HFF-Myc (cell line): Measurements from ENCODE around the gene GUCD1.
"Not testable (repeated sequence)": the region's sequence is repeated elsewhere in the genome, so short reads cannot be mapped to it uniquely, and the experiment has no call there.

Source experiments
- DNase-seq: peaks from one replicate; pipeline ENCODE4 v3.0.0-alpha.2; 2011; ENCODE audit warnings: low read depth; ENCODE audit errors: extremely low read depth
- H3K4me3 ChIP-seq: replicated peaks from 2 replicates; pipeline ENCODE4 v1.5.1; 2011; ENCODE audit warnings: low read depth, mild to moderate bottlenecking, control low read depth, low read length
- CTCF ChIP-seq: IDR thresholded peaks from 2 replicates; pipeline ENCODE4 v1.5.1; 2012; ENCODE audit warnings: mild to moderate bottlenecking, low read depth, low read length, control low read depth; ENCODE audit errors: missing control alignments

GUCD1 gene

GRCh38 chr22:24595863-24596262 is 40.9 kb upstream of the GUCD1 start:
- no peak for TF ChIP-seq CTCF
- no peak overlapping the region for H3K4me3 ChIP-seq
- no peak for DNase-seq

- no peak for DNase-seq
- TF ChIP-seq CTCF, result no peak
- H3K4me3 ChIP-seq, result no peak overlapping the region
Observed at GRCh38 chr22:24595228-24595627, 40.3 kb upstream of the GUCD1 start.

- DNase-seq, result no peak
- TF ChIP-seq CTCF, result no peak
- H3K4me3 ChIP-seq, result no peak overlapping the region
Observed at GRCh38 chr22:24594569-24595120, 39.7 kb upstream of the GUCD1 start.

- H3K4me3 ChIP-seq, result no peak overlapping the region
- no peak for DNase-seq
- TF ChIP-seq CTCF, result no peak
Observed at GRCh38 chr22:24593836-24594568, 39.1 kb upstream of the GUCD1 start.

GRCh38 chr22:24593559-24593835 is 38.6 kb upstream of the GUCD1 start:
- not testable (repeated sequence) for DNase-seq
- H3K4me3 ChIP-seq, result peak overlapping the region; percentile 39; the same call in 1 of the 2 replicates

- peak; percentile 24 for DNase-seq
- peak within 1 kb of the TSS; percentile 51 for H3K4me3 ChIP-seq
- TF ChIP-seq CTCF, result no peak
Observed at GRCh38 chr22:24592851-24593558, 38.1 kb upstream of the GUCD1 start, which contains the start of gene LRRC75B. LRRC75B (minus strand) TSS chr22:24593073; CDS start chr22:24593039, 34 bp downstream.

GRCh38 chr22:24592058-24592850 is 37.3 kb upstream of the GUCD1 start:
- H3K4me3 ChIP-seq, result peak overlapping the region; percentile 51
- TF ChIP-seq CTCF, result no peak
- no peak for DNase-seq
